Measurements from ENCODE around the gene ATP2C2. TPM values are rescaled to one million over a fixed set of nuclear protein-coding genes. Genes with fewer than 3 reads are reported as not detected.

The ATP2C2 gene
- total RNA-seq, 1 experiment from 2014 or later, result 20.3 TPM

DNA sequence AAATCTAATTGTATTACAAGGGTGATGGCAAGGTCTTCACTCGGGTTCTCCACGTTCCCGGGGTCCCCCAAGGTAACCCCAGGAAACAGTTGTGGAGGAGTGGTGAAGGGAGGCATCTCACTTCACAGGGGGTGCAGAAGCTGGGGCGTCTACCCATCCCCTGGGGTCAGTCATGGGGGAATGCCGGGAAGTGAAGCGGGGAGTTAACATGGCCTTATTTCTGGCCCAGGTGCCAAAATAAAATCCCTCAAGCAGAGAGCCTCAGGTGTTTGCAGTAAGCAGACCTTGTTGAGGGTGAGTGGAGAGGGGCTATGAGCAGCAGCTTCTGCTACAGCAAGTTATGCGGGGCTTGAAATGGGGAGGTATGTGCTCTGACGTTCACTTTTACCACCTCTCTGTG, 9.0 kb upstream of the ATP2C2 start:
- Histone ChIP-seq H3K9me2 (ENCODE audit: insufficient read depth) (no peaks in the 10 kb centered on the region), H3K4me3 (replicated peaks in 1 of 2; ENCODE audit: low read depth in 1 of 2, low read length in 2 of 2) (no peak overlapping the region), H3K36me3 (ENCODE audit: control insufficient read depth in 1 of 2, insufficient read depth in 2 of 2, low read length in 2 of 2) (no peaks in the 10 kb centered on the region), H3K27ac (ENCODE audit: low read depth, low read length) (no peak overlapping the region), H4K20me1 (ENCODE audit: insufficient read depth) (no peaks in the 10 kb centered on the region), H3K9ac (ENCODE audit: low read length) (no peak overlapping the region), H2AFZ (ENCODE audit: low read depth, low read length, poor library complexity, severe bottlenecking) (no peak overlapping the region), H3K4me1 (ENCODE audit: control insufficient read depth in 1 of 2, insufficient read depth in 2 of 2, low read length in 2 of 2) (peaks cover 3 to 10% of the 10 kb centered on the region in 2 experiments; a peak in 3 of 4 replicates), H3K27me3 (ENCODE audit: insufficient read depth, low read length) (no peaks in the 10 kb centered on the region), H3K4me2 (ENCODE audit: low read length) (no peak overlapping the region), H3K79me2 (ENCODE audit: insufficient read depth, low read length) (no peaks in the 10 kb centered on the region), H3K9me3 (ENCODE audit: control insufficient read depth in 1 of 2, insufficient read depth in 1 of 2, low read depth in 1 of 2, low read length in 2 of 2) (no peaks in the 10 kb centered on the region)
- no TSS peak for BruUV-seq (replicated peaks)
- intact Hi-C loops (cut with micrococcal nuclease), result no loop called here
- RAD21 ChIA-PET (ENCODE audit: low non-redundant PET in 1 of 2, low total read pairs in 2 of 2, uncharacterized antibody in 2 of 2, unreplicated experiment in 2 of 2), result no interaction called here
- no peak for DNase-seq (ENCODE audit: low read depth, low spot score)
- ATAC-seq, result no peak
- CTCF ChIA-PET, result no interaction called here
- POLR2A ChIA-PET, result interaction anchor here (1.4 kb wide), 1 partner anchor 9 kb away, joined by 4 read pairs; the partner anchor contains the start of gene ATP2C2
- TF ChIP-seq POLR2A (IDR thresholded peaks at IDR 0.05; ENCODE audit: borderline replicate concordance, extremely low read depth, insufficient read depth, insufficient read length) (no peak), CBX3 (IDR thresholded peaks at IDR 0.05; ENCODE audit: low read depth) (no peak), POLR2AphosphoS5 (IDR thresholded peaks at IDR 0.05; ENCODE audit: low read depth, low read length) (no peak), ZNF274 (IDR thresholded peaks at IDR 0.05; ENCODE audit: low read depth, low read length) (no peak), RAD21 (IDR thresholded peaks at IDR 0.05; ENCODE audit: low read depth) (no peak), EZH2 (IDR thresholded peaks at IDR 0.05) (no peak), EZH2phosphoT487 (IDR thresholded peaks at IDR 0.05; ENCODE audit: borderline replicate concordance) (no peak), JUND (IDR thresholded peaks at IDR 0.05) (no peak), YY1 (IDR thresholded peaks at IDR 0.05; ENCODE audit: extremely low read depth, insufficient replicate concordance, low read depth, low read length) (no peak), TCF7L2 (IDR thresholded peaks at IDR 0.05; ENCODE audit: borderline replicate concordance, extremely low read depth, insufficient read depth, insufficient read length) (no peak), CEBPB (IDR thresholded peaks at IDR 0.05; ENCODE audit: low read depth) (no peak)
- TF ChIP-seq, protein P1, sequence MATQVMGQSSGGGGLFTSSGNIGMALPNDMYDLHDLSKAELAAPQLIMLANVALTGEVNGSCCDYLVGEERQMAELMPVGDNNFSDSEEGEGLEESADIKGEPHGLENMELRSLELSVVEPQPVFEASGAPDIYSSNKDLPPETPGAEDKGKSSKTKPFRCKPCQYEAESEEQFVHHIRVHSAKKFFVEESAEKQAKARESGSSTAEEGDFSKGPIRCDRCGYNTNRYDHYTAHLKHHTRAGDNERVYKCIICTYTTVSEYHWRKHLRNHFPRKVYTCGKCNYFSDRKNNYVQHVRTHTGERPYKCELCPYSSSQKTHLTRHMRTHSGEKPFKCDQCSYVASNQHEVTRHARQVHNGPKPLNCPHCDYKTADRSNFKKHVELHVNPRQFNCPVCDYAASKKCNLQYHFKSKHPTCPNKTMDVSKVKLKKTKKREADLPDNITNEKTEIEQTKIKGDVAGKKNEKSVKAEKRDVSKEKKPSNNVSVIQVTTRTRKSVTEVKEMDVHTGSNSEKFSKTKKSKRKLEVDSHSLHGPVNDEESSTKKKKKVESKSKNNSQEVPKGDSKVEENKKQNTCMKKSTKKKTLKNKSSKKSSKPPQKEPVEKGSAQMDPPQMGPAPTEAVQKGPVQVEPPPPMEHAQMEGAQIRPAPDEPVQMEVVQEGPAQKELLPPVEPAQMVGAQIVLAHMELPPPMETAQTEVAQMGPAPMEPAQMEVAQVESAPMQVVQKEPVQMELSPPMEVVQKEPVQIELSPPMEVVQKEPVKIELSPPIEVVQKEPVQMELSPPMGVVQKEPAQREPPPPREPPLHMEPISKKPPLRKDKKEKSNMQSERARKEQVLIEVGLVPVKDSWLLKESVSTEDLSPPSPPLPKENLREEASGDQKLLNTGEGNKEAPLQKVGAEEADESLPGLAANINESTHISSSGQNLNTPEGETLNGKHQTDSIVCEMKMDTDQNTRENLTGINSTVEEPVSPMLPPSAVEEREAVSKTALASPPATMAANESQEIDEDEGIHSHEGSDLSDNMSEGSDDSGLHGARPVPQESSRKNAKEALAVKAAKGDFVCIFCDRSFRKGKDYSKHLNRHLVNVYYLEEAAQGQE (IDR thresholded peaks at IDR 0.05; ENCODE audit: low read depth), result no peak
- TF ChIP-seq, protein P2, sequence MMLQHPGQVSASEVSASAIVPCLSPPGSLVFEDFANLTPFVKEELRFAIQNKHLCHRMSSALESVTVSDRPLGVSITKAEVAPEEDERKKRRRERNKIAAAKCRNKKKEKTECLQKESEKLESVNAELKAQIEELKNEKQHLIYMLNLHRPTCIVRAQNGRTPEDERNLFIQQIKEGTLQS (IDR thresholded peaks at IDR 0.05), result no peak
- TF ChIP-seq, protein P3, sequence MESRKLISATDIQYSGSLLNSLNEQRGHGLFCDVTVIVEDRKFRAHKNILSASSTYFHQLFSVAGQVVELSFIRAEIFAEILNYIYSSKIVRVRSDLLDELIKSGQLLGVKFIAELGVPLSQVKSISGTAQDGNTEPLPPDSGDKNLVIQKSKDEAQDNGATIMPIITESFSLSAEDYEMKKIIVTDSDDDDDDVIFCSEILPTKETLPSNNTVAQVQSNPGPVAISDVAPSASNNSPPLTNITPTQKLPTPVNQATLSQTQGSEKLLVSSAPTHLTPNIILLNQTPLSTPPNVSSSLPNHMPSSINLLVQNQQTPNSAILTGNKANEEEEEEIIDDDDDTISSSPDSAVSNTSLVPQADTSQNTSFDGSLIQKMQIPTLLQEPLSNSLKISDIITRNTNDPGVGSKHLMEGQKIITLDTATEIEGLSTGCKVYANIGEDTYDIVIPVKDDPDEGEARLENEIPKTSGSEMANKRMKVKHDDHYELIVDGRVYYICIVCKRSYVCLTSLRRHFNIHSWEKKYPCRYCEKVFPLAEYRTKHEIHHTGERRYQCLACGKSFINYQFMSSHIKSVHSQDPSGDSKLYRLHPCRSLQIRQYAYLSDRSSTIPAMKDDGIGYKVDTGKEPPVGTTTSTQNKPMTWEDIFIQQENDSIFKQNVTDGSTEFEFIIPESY (IDR thresholded peaks at IDR 0.05; ENCODE audit: extremely low read depth, insufficient replicate concordance, low read length), result no peak
- TF ChIP-seq, protein P4, sequence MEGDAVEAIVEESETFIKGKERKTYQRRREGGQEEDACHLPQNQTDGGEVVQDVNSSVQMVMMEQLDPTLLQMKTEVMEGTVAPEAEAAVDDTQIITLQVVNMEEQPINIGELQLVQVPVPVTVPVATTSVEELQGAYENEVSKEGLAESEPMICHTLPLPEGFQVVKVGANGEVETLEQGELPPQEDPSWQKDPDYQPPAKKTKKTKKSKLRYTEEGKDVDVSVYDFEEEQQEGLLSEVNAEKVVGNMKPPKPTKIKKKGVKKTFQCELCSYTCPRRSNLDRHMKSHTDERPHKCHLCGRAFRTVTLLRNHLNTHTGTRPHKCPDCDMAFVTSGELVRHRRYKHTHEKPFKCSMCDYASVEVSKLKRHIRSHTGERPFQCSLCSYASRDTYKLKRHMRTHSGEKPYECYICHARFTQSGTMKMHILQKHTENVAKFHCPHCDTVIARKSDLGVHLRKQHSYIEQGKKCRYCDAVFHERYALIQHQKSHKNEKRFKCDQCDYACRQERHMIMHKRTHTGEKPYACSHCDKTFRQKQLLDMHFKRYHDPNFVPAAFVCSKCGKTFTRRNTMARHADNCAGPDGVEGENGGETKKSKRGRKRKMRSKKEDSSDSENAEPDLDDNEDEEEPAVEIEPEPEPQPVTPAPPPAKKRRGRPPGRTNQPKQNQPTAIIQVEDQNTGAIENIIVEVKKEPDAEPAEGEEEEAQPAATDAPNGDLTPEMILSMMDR (IDR thresholded peaks at IDR 0.05 in 2 of 3, conservative IDR thresholded peaks at IDR 0.05 in 1 of 3; ENCODE audit: borderline replicate concordance in 1 of 3, insufficient read depth in 1 of 3, low read depth in 2 of 3, low read length in 2 of 3), result no peak
- TF ChIP-seq, protein P5, sequence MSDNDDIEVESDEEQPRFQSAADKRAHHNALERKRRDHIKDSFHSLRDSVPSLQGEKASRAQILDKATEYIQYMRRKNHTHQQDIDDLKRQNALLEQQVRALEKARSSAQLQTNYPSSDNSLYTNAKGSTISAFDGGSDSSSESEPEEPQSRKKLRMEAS (IDR thresholded peaks at IDR 0.05), result no peak

Measured in HCT116 (cell line).